Liver (tissue), 9 donors: Measurements from ENCODE around the gene BABAM1. TPM values are rescaled to one million over a fixed set of nuclear protein-coding genes. Genes with fewer than 3 reads are reported as not detected.
"Not testable (repeated sequence)": the region's sequence is repeated elsewhere in the genome, so short reads cannot be mapped to it uniquely, and the experiment has no call there.

Experiments
- DNase-seq: peaks from one replicate; pipeline ENCODE4 v3.0.0-alpha.2; 2017; ENCODE audit warnings: low spot score
- H3K27ac ChIP-seq, 2 donors: one replicate each; pipeline ENCODE4 v1.7.0; 2013; ENCODE audit warnings: inconsistent platforms in 2 of 2, low read length in 2 of 2, control low read depth in 1 of 2, low read depth in 1 of 2, mild to moderate bottlenecking in 1 of 2
- H3K27me3 ChIP-seq, 4 donors: one replicate each; pipeline versions ENCODE4 v1.6.1 to v1.7.0; 2013; ENCODE audit warnings: low read length in 3 of 4, inconsistent platforms in 1 of 4, mild to moderate bottlenecking in 1 of 4, moderate library complexity in 1 of 4; ENCODE audit not compliant: control insufficient read depth in 4 of 4, insufficient read depth in 4 of 4
- H3K36me3 ChIP-seq, 4 donors: one replicate each; pipeline versions ENCODE4 v1.6.1 to v1.7.0; 2013; ENCODE audit warnings: low read length in 3 of 4, mild to moderate bottlenecking in 3 of 4, low read depth in 1 of 4, moderate library complexity in 1 of 4; ENCODE audit not compliant: control insufficient read depth in 4 of 4, insufficient read depth in 3 of 4
- H3K4me1 ChIP-seq, 4 donors: one replicate each; pipeline versions ENCODE4 v1.6.1 to v1.7.0; 2013; ENCODE audit warnings: low read length in 3 of 4, mild to moderate bottlenecking in 3 of 4, moderate library complexity in 1 of 4; ENCODE audit not compliant: control insufficient read depth in 4 of 4, insufficient read depth in 4 of 4
- H3K4me3 ChIP-seq, 3 donors: one replicate each; pipeline versions ENCODE4 v1.6.1 to v1.7.0; 2013; ENCODE audit warnings: low read length in 3 of 3, control low read depth in 1 of 3, low read depth in 1 of 3, mild to moderate bottlenecking in 1 of 3
- H3K9ac ChIP-seq, 2 donors: one replicate each; pipeline ENCODE4 v1.7.0; 2013; ENCODE audit warnings: low read length in 2 of 2, mild to moderate bottlenecking in 2 of 2, moderate library complexity in 2 of 2, control low read depth in 1 of 2, low read depth in 1 of 2
- H3K9me3 ChIP-seq, 4 donors: one replicate each; pipeline versions ENCODE4 v1.6.1 to v1.7.0; 2013; ENCODE audit warnings: low read length in 3 of 4; ENCODE audit not compliant: control insufficient read depth in 4 of 4
- EGR1 ChIP-seq, 2 donors: IDR thresholded peaks; 2 replicates each; pipeline ENCODE4 v1.6.1; 2016 to 2018; ENCODE audit warnings: antibody characterized with exemption in 2 of 2, low read depth in 2 of 2
- FOXA1 ChIP-seq: IDR thresholded peaks from 2 replicates; pipeline ENCODE4 v1.6.1; 2016; ENCODE audit warnings: antibody characterized with exemption
- FOXA2 ChIP-seq: IDR thresholded peaks from 2 replicates; pipeline ENCODE4 v1.6.1; 2016; ENCODE audit warnings: antibody characterized with exemption
- GABPA ChIP-seq, 2 donors: IDR thresholded peaks in 1 of 2; conservative IDR thresholded peaks in 1 of 2; 2 replicates each; pipeline ENCODE4 v1.6.1; 2016; ENCODE audit warnings: antibody characterized with exemption in 2 of 2, mild to moderate bottlenecking in 1 of 2, moderate library complexity in 1 of 2
- HNF4G ChIP-seq: IDR thresholded peaks from 2 replicates; pipeline ENCODE4 v1.6.1; 2016; ENCODE audit warnings: antibody characterized with exemption
- JUND ChIP-seq, 2 donors: IDR thresholded peaks; 2 replicates each; pipeline ENCODE4 v1.6.1; 2016; ENCODE audit warnings: antibody characterized with exemption in 2 of 2
- RAD21 ChIP-seq, 2 donors: IDR thresholded peaks; 2 replicates each; pipeline ENCODE4 v1.6.1; 2016; ENCODE audit warnings: antibody characterized with exemption in 2 of 2, mild to moderate bottlenecking in 2 of 2
- SP1 ChIP-seq: IDR thresholded peaks from 2 replicates; pipeline ENCODE4 v1.6.1; 2018; ENCODE audit warnings: antibody characterized with exemption, mild to moderate bottlenecking
- TAF1 ChIP-seq: conservative IDR thresholded peaks from 2 replicates; pipeline ENCODE4 v1.6.1; 2016; ENCODE audit warnings: antibody characterized with exemption, mild to moderate bottlenecking
- WGBS: extraction: QIAGEN DNeasy Blood & Tissue Kit; methylation state at CpG from one replicate; pipeline ENCODE4 v1.1.7; 2013; 5-methylcytosine and 5-hydroxymethylcytosine counted together
- polyA plus RNA-seq, 2 donors: library from polyadenylated mRNA; stranded (reverse) in 1 of 2; unstranded in 1 of 2; fragments of 200-250 nt in 1 of 2; fragments of >200 nt in 1 of 2; fragmentation: Nextera tagmentation in 1 of 2; extraction: Ambion mirVana in 1 of 2; gene quantifications; one replicate each; pipeline versions ENCODE4 v1.2.1 to v1.2.3, GENCODE V29; 2013 to 2015
- total RNA-seq, 2 donors: library from RNA; depleted of rRNA; stranded (reverse); fragments of >200 nt; gene quantifications; one replicate each; pipeline ENCODE4 v1.2.3, GENCODE V29; 2014
- TF ChIP-seq, protein P1 (sequence below): fragments of 150-350 bp; IDR thresholded peaks from 2 replicates; pipeline ENCODE4 v1.5.1; 2017; ENCODE audit warnings: improper control_type of control experiment, low read depth, low read length; ENCODE audit not compliant: missing input control
- TF ChIP-seq, protein P2 (sequence below): IDR thresholded peaks from 2 replicates; pipeline ENCODE4 v1.6.1; 2016; ENCODE audit warnings: antibody characterized with exemption
- donor health status: healthy.
- donor health status: healthy.
- donor health status: healthy.
- donor health status: healthy.
- donor health status: healthy.

The BABAM1 gene
- total and polyA plus RNA-seq, 4 donors, result 29.3 to 47.0 (median 33.5) TPM

DNA sequence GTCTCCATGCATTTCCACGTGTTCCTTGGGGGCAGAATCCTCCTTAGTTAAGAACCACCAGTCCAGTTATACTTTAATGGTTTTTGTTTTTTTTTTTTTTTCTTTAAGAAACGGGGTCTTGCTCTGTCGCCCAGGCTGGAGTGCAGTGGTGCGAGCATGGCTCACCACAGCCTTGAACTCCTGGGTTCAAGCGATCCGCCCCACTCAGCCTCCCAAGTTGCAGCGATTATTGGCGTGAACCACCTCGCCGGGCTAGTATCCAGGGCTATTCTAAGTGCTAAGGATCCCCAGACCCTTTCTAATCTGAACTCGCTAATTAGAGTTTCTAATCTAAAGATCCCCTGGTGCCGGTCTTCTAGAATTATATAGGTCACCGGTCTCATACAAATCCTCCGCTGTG is 26.4 kb downstream of the BABAM1 start:
- H3K9me3 ChIP-seq, result peaks cover 0 to 4% (median 3%) of the 10 kb centered on the region in 4 donors
- H3K4me3 ChIP-seq, result no peak overlapping the region
- TF ChIP-seq TAF1 (no peak), JUND (IDR thresholded peaks at IDR 0.05) (no peak), EGR1 (IDR thresholded peaks at IDR 0.05; ENCODE audit: low read depth in 2 of 2) (no peak), FOXA1 (no peak)
- no peak for DNase-seq
- 94% methylated on average over 14 of the region's 14 CpGs for WGBS
- H3K36me3 ChIP-seq, result peaks cover 0 to 9% (median 2%) of the 10 kb centered on the region in 4 donors
- H3K9ac ChIP-seq, result no peak overlapping the region
- no peak overlapping the region for H3K27ac ChIP-seq
- no peaks in the 10 kb centered on the region for H3K27me3 ChIP-seq
- no peaks in the 10 kb centered on the region for H3K4me1 ChIP-seq

DNA sequence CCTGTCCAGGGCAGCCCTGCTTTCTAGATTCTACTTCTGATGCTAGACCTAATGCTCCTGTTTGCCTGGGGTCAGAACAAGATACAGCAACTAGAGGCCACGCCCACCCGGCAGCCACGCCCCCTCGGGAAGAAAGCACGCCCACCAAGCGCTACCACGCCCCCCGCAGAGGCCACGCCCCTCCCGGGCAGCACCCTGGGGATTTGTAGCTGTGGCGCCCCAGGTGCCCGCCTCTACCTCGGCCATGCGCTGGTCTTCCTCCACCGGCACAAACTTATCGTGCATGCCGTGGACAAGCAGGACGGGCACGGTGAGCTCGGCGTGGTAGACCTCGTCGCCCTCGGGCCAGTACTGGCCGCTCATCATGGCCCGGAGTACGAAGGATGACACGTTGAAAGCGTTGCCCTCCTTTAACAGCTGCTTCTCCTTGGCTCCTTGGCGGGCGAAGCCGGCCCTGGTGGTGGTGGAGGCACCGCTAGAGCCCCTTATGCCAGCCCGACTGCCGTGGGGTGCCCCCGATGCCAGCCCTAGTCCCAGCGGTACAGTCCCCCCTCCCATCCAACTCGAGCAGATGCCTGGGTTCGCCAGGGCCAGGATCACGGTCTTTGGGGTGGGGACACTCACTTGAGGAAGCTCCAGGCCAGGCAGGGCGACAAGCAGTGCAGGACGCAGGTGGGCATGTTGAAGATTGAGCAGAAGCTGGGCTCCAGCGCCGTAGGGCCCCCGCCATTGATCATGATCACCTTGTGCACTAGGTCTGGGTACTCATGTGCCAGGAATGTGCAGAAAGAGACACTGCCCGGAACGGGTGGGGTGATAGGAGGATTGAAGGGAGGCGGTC is 27.0 kb downstream of the BABAM1 start:
- no peaks in the 10 kb centered on the region for H3K4me1 ChIP-seq
- H3K36me3 ChIP-seq, result peaks cover 0 to 9% (median 2%) of the 10 kb centered on the region in 4 donors
- peak; percentile 83 for DNase-seq
- WGBS, result 82% methylated on average over 48 of the region's 48 CpGs
- H3K4me3 ChIP-seq, result no peak overlapping the region
- H3K9me3 ChIP-seq, result peaks cover 0 to 4% (median 3%) of the 10 kb centered on the region in 4 donors
- no peak overlapping the region for H3K27ac ChIP-seq
- H3K27me3 ChIP-seq, result no peaks in the 10 kb centered on the region
- TF ChIP-seq GABPA (IDR thresholded peaks at IDR 0.05 in 1 of 2, conservative IDR thresholded peaks at IDR 0.05 in 1 of 2) (no peak), JUND (IDR thresholded peaks at IDR 0.05) (no peak)
- no peak overlapping the region for H3K9ac ChIP-seq

DNA sequence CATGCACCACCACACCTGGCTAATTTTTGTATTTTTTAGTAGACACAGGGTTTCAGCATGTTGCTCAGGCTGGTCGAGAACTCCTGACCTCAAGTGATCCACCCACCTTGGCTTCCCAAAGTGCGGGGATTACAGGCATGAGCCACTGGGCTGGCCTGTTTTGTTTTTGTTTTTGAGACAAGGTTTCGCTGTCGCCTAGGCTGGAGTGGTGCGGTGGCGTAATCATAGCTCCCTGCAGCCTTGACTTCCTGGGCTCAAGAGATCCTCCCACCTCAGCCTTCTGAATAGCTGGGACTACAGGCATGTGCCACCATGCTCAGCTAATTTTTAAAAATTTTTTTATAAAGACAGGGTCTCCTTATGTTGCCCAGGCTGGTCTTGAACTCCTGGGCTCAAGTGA is 28.3 kb downstream of the BABAM1 start:
- H3K27me3 ChIP-seq, H3K27ac ChIP-seq, H3K36me3 ChIP-seq, H3K4me3 ChIP-seq, H3K9me3 ChIP-seq, DNase-seq, H3K9ac ChIP-seq, H3K4me1 ChIP-seq: not testable (repeated sequence)
- WGBS, result 96% methylated on average over 6 of the region's 6 CpGs

DNA sequence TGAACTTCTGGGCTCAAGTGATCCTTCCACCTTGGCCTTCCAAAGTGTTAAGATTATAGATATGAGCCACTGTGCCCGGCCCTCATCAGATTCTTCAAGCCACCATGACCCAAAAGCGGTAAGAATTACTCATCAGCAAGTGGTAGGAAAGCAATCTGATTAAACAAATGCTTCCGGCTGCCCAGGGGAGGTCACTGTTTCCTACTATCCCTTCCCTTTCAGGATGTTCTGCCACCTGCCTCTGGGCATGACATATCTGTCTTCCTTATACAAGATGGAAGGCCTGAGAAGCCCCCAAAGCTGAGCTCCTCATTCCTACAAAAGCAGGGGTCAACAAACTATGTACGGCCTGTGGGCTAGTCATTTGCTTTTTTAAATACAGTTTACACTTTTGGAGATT is 29.0 kb downstream of the BABAM1 start:
- H3K4me1 ChIP-seq, result peaks cover 0 to 2% (median 0%) of the 10 kb centered on the region in 4 donors
- H3K9me3 ChIP-seq, result peaks cover 0 to 4% (median 3%) of the 10 kb centered on the region in 4 donors
- H3K27me3 ChIP-seq, result no peaks in the 10 kb centered on the region
- 82% methylated on average over 4 of the region's 4 CpGs for whole genome bisulfite sequencing
- no peak overlapping the region for H3K27ac ChIP-seq
- H3K36me3 ChIP-seq, result peaks cover 0 to 9% (median 2%) of the 10 kb centered on the region in 4 donors
- DNase-seq, result no peak
- H3K9ac ChIP-seq, result no peak overlapping the region
- no peak overlapping the region for H3K4me3 ChIP-seq
- TF ChIP-seq RAD21 (IDR thresholded peaks at IDR 0.05), result peak in 1 of 2 donors; percentile 13
- no peak for TF ChIP-seq JUND (IDR thresholded peaks at IDR 0.05)

DNA sequence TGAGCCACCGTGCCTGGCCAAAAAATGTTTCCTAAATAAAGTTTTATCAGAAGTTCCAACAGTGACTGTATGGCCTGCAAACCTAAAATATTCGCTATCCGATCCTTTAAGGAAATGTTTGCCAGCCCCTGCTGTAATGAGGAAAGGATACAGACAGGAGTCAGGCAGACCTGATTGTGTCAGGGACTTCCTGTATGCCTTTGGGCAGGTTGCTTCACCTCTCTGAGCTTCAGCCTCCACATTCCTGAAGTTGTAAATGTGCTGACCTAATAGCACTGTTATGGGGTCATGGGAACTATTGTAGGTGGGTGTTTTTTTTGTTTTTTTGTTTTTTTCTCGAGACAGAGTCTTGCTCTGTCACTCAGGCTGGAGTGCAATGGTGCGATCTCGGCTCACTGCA is 29.7 kb downstream of the BABAM1 start:
- Histone ChIP-seq H3K9me3 (peaks cover 0 to 4% (median 3%) of the 10 kb centered on the region in 4 donors), H3K9ac (no peak overlapping the region), H3K4me3 (no peak overlapping the region), H3K36me3 (peaks cover 0 to 9% (median 2%) of the 10 kb centered on the region in 4 donors), H3K4me1 (peaks cover 0 to 2% (median under 1%) of the 10 kb centered on the region in 4 donors), H3K27ac (no peak overlapping the region), H3K27me3 (no peaks in the 10 kb centered on the region)
- WGBS, result 95% methylated on average over 6 of the region's 6 CpGs
- no peak for DNase-seq
- TF ChIP-seq SP1, result no peak
- TF ChIP-seq, protein P1, sequence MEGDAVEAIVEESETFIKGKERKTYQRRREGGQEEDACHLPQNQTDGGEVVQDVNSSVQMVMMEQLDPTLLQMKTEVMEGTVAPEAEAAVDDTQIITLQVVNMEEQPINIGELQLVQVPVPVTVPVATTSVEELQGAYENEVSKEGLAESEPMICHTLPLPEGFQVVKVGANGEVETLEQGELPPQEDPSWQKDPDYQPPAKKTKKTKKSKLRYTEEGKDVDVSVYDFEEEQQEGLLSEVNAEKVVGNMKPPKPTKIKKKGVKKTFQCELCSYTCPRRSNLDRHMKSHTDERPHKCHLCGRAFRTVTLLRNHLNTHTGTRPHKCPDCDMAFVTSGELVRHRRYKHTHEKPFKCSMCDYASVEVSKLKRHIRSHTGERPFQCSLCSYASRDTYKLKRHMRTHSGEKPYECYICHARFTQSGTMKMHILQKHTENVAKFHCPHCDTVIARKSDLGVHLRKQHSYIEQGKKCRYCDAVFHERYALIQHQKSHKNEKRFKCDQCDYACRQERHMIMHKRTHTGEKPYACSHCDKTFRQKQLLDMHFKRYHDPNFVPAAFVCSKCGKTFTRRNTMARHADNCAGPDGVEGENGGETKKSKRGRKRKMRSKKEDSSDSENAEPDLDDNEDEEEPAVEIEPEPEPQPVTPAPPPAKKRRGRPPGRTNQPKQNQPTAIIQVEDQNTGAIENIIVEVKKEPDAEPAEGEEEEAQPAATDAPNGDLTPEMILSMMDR, result no peak
- TF ChIP-seq FOXA2, result no peak
- TF ChIP-seq HNF4G, result no peak
- TF ChIP-seq, protein P2, sequence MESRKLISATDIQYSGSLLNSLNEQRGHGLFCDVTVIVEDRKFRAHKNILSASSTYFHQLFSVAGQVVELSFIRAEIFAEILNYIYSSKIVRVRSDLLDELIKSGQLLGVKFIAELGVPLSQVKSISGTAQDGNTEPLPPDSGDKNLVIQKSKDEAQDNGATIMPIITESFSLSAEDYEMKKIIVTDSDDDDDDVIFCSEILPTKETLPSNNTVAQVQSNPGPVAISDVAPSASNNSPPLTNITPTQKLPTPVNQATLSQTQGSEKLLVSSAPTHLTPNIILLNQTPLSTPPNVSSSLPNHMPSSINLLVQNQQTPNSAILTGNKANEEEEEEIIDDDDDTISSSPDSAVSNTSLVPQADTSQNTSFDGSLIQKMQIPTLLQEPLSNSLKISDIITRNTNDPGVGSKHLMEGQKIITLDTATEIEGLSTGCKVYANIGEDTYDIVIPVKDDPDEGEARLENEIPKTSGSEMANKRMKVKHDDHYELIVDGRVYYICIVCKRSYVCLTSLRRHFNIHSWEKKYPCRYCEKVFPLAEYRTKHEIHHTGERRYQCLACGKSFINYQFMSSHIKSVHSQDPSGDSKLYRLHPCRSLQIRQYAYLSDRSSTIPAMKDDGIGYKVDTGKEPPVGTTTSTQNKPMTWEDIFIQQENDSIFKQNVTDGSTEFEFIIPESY, result no peak
- no peak for TF ChIP-seq GABPA (IDR thresholded peaks at IDR 0.05 in 1 of 2, conservative IDR thresholded peaks at IDR 0.05 in 1 of 2)
